NT2/D1 (cell line): Measurements from ENCODE around the gene WDR82.

Experiments
- DNase-seq: peaks from one replicate; pipeline ENCODE4 v3.0.0-alpha.2; 2011; ENCODE audit warnings: low read depth, low spot score
- H3K27me3 ChIP-seq: 2 replicates; pipeline ENCODE4 v1.6.0; 2011; ENCODE audit warnings: mild to moderate bottlenecking; ENCODE audit not compliant: insufficient read length, insufficient read depth
- H3K36me3 ChIP-seq: 2 replicates; pipeline ENCODE4 v1.6.1; 2011; ENCODE audit warnings: mild to moderate bottlenecking, low read length, mixed read lengths; ENCODE audit not compliant: insufficient read depth, insufficient read length
- H3K4me1 ChIP-seq: 2 replicates; pipeline ENCODE4 v1.5.1; 2011; ENCODE audit not compliant: insufficient read depth, insufficient read length
- H3K4me3 ChIP-seq: 2 replicates; pipeline ENCODE4 v1.5.1; 2011; ENCODE audit warnings: low read depth; ENCODE audit not compliant: insufficient read length
- H3K9ac ChIP-seq: 2 replicates; pipeline ENCODE4 v1.6.0; 2011; ENCODE audit warnings: low read depth; ENCODE audit not compliant: insufficient read length
- H3K9me3 ChIP-seq: 2 replicates; pipeline ENCODE4 v1.5.1; 2011; ENCODE audit warnings: mild to moderate bottlenecking, low read length; ENCODE audit not compliant: insufficient read depth
- SUZ12 ChIP-seq: IDR thresholded peaks from 2 replicates; pipeline ENCODE4 v1.6.1; 2011; ENCODE audit not compliant: insufficient read length, insufficient read depth; ENCODE audit errors: extremely low read depth
- YY1 ChIP-seq: IDR thresholded peaks from 2 replicates; pipeline ENCODE4 v1.6.1; 2011; ENCODE audit not compliant: insufficient read length, insufficient read depth
- ZNF274 ChIP-seq: IDR thresholded peaks from 2 replicates; pipeline ENCODE4 v1.6.1; 2011; ENCODE audit warnings: mild to moderate bottlenecking, low read depth, low read length

WDR82 gene

GRCh38 chr3:52230889-52231499, 47.5 kb downstream of the WDR82 start:
- peaks cover 63% of the 10 kb centered on the region for H3K36me3 ChIP-seq
- H3K9ac ChIP-seq, result no peak overlapping the region
- no peak overlapping the region for H3K4me3 ChIP-seq
- no peak for DNase-seq
- no peaks in the 10 kb centered on the region for H3K9me3 ChIP-seq
- H3K27me3 ChIP-seq, result no peaks in the 10 kb centered on the region
- H3K4me1 ChIP-seq, result peaks cover 2% of the 10 kb centered on the region
- no peak for TF ChIP-seq ZNF274
- TF ChIP-seq YY1, result no peak
- no peak for TF ChIP-seq SUZ12

GRCh38 chr3:52230461-52230860, 48.0 kb downstream of the WDR82 start:
- TF ChIP-seq SUZ12 (no peak), ZNF274 (no peak)
- DNase-seq, result no peak
- no peak overlapping the region for H3K4me3 ChIP-seq
- no peak overlapping the region for H3K9ac ChIP-seq
- peaks cover 4% of the 10 kb centered on the region for H3K4me1 ChIP-seq
- peaks cover 59% of the 10 kb centered on the region for H3K36me3 ChIP-seq
- H3K27me3 ChIP-seq, result no peaks in the 10 kb centered on the region
- H3K9me3 ChIP-seq, result no peaks in the 10 kb centered on the region

GRCh38 chr3:52229656-52230055, 48.8 kb downstream of the WDR82 start:
- Histone ChIP-seq H3K4me1 (peaks cover 6% of the 10 kb centered on the region), H3K9me3 (no peaks in the 10 kb centered on the region), H3K36me3 (peaks cover 54% of the 10 kb centered on the region), H3K4me3 (no peak overlapping the region), H3K27me3 (no peaks in the 10 kb centered on the region), H3K9ac (no peak overlapping the region)
- DNase-seq, result no peak
- no peak for TF ChIP-seq YY1
- TF ChIP-seq ZNF274, result no peak
- TF ChIP-seq SUZ12, result no peak

- Histone ChIP-seq H3K4me1 (peaks cover 6% of the 10 kb centered on the region), H3K9ac (no peak overlapping the region)
Observed at GRCh38 chr3:52228751-52229291, 49.6 kb downstream of the WDR82 start.

GRCh38 chr3:52228266-52228665, 50.2 kb downstream of the WDR82 start:
- H3K9ac ChIP-seq, result no peak overlapping the region
- DNase-seq, result no peak
- H3K27me3 ChIP-seq, result no peaks in the 10 kb centered on the region
- TF ChIP-seq YY1 (no peak), ZNF274 (no peak), SUZ12 (no peak)
- no peaks in the 10 kb centered on the region for H3K9me3 ChIP-seq
- H3K4me1 ChIP-seq, result peaks cover 6% of the 10 kb centered on the region
- peaks cover 45% of the 10 kb centered on the region for H3K36me3 ChIP-seq
- H3K4me3 ChIP-seq, result no peak overlapping the region

More at GRCh38 chr3:52228751-52229291, 49.6 kb downstream of the WDR82 start:
- no peaks in the 10 kb centered on the region for H3K9me3 ChIP-seq
- no peak overlapping the region for H3K4me3 ChIP-seq
- no peak for DNase-seq
- H3K36me3 ChIP-seq, result peaks cover 45% of the 10 kb centered on the region
- no peaks in the 10 kb centered on the region for H3K27me3 ChIP-seq
- TF ChIP-seq SUZ12 (no peak), YY1 (no peak), ZNF274 (no peak)

- Histone ChIP-seq H3K4me3 (no peak overlapping the region), H3K9me3 (no peaks in the 10 kb centered on the region), H3K27me3 (no peaks in the 10 kb centered on the region), H3K9ac (no peak overlapping the region), H3K4me1 (peaks cover 6% of the 10 kb centered on the region), H3K36me3 (peaks cover 45% of the 10 kb centered on the region)
- TF ChIP-seq YY1 (no peak), ZNF274 (no peak), SUZ12 (no peak)
- no peak for DNase-seq
Observed at GRCh38 chr3:52227766-52228165, 50.7 kb downstream of the WDR82 start.

GRCh38 chr3:52227117-52227516, 51.3 kb downstream of the WDR82 start:
- Histone ChIP-seq H3K36me3 (peaks cover 42% of the 10 kb centered on the region), H3K4me1 (peaks cover 6% of the 10 kb centered on the region), H3K9me3 (no peaks in the 10 kb centered on the region), H3K4me3 (no peak overlapping the region), H3K9ac (no peak overlapping the region), H3K27me3 (no peaks in the 10 kb centered on the region)
- no peak for DNase-seq
- TF ChIP-seq SUZ12 (no peak), YY1 (no peak), ZNF274 (no peak)
